Prostate gland (tissue), 2 donors: ENCODE results near the gene PHF12.

ENCODE experiments used
- POLR2AphosphoS5 ChIP-seq: sonication (generic); formaldehyde crosslinking; IDR thresholded peaks from one replicate; pipeline ENCODE4 v1.6.1; 2017; ENCODE audit warnings: antibody characterized with exemption
- TF ChIP-seq, protein P1 (sequence below), 4 experiments: fragments of 200-600 bp in 2 of 4; fragments of 450-650 bp in 2 of 4; sonication (generic) in 2 of 4; IDR thresholded peaks; 1 replicate in 3 of 4; 2 replicates in 1 of 4; pipeline ENCODE4 v1.5.1; 2016 to 2019; ENCODE audit warnings: antibody characterized with exemption in 4 of 4, mild to moderate bottlenecking in 2 of 4, moderate library complexity in 2 of 4

GRCh38 chr17:28973425-28973824, 22.1 kb upstream of the PHF12 start:
- TF ChIP-seq, protein P1, sequence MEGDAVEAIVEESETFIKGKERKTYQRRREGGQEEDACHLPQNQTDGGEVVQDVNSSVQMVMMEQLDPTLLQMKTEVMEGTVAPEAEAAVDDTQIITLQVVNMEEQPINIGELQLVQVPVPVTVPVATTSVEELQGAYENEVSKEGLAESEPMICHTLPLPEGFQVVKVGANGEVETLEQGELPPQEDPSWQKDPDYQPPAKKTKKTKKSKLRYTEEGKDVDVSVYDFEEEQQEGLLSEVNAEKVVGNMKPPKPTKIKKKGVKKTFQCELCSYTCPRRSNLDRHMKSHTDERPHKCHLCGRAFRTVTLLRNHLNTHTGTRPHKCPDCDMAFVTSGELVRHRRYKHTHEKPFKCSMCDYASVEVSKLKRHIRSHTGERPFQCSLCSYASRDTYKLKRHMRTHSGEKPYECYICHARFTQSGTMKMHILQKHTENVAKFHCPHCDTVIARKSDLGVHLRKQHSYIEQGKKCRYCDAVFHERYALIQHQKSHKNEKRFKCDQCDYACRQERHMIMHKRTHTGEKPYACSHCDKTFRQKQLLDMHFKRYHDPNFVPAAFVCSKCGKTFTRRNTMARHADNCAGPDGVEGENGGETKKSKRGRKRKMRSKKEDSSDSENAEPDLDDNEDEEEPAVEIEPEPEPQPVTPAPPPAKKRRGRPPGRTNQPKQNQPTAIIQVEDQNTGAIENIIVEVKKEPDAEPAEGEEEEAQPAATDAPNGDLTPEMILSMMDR (IDR thresholded peaks at IDR 0.05) = no peak
- TF ChIP-seq POLR2AphosphoS5 = no peak
